HG02870 (cell line): ENCODE data around the gene ENOSF1.
"Not testable (repeated sequence)": the region's sequence is repeated elsewhere in the genome, so short reads cannot be mapped to it uniquely, and the experiment has no call there.

Source experiments
- ATAC-seq: cut with Tn5 transposase; IDR thresholded peaks from one replicate; pipeline ENCODE4 v1.9.1; 2021; ENCODE audit warnings: mild to moderate bottlenecking, moderate library complexity; ENCODE audit not compliant: unreplicated experiment

The ENOSF1 gene

GRCh38 chr18:712401-713134 is at the start of gene ENOSF1:
Gene ENOSF1 (minus strand): TSS chr18:712630. CDS start chr18:712587, 43 bp downstream.
- ATAC-seq: peak; percentile 69

- ATAC-seq: not testable (repeated sequence)
These were observed 47.4 kb upstream of the ENOSF1 start for GRCh38 chr18:759864-760263.

GRCh38 chr18:755506-755905 is 43.1 kb upstream of the ENOSF1 start:
- no peak for ATAC-seq

DNA sequence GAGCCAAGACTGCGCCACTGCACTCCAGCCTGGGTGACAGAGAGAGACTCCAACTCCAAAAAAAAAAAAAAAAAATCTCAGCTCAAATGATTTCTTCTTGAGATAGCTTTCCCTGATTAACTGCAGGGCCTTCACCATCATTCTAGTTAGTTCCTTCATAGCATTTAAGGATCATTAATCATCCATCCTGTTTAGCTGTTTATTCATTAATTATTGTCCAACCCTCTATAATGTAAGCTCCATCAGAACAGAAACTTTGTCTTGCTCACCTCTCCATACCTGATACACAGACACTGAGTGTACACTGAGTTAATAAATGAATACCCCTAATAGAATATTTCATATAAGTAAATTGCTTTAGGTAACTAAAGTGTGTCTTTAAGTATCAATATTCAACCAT is 42.2 kb upstream of the ENOSF1 start:
- no peak for ATAC-seq

DNA sequence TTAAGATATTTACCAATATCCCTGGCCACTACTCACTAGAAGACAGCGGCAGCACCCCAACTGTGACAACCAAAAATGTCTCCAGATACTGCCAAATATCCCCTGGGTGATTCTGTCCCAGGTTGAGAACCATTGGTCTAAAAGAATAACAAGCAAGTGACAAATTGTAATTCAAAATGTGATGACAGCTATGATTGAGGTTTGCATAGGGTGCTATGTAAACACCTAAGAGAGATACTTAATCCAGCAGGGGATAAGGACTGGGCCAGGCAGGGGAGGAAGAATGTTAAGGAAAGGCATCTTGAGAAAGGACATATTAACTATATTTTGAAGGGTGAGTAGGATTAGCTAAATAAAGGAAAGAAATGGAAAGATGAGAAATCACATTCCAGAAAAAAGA is 38.0 kb upstream of the ENOSF1 start:
- ATAC-seq: no peak

DNA sequence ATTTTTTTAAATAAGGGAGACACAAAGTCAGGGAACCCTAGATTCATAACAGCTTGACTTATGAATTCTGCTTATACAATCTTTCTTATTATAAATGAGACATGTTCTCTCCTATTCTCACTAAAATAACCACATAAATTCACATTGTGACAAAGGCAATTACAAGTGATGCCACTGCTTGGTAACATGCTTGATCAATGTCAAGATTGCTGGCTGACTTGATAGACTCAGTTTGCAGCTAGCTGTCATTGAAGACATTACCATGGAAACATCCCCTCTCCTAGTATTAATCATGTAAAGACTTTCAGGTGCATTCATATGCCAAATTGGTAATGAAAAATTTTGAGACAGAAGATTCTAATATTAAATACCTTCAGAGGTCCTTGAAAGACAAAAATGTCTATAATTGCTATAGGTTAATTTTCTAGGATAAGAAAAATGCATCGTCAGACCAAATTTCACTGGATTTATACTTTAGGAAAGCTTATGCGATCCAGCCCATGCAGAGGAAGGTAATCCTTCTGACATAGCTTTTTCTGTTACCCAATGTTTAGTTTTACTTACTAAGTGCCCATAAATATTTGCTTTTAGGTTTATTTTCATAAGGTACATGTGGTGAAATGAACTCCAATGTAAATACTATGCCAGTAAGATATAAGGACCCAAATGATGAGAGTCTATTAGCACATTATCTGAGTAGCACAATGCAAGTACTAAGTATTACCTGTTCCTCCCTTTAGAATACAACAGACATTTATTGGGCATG is 32.6 kb upstream of the ENOSF1 start:
- ATAC-seq: no peak

DNA sequence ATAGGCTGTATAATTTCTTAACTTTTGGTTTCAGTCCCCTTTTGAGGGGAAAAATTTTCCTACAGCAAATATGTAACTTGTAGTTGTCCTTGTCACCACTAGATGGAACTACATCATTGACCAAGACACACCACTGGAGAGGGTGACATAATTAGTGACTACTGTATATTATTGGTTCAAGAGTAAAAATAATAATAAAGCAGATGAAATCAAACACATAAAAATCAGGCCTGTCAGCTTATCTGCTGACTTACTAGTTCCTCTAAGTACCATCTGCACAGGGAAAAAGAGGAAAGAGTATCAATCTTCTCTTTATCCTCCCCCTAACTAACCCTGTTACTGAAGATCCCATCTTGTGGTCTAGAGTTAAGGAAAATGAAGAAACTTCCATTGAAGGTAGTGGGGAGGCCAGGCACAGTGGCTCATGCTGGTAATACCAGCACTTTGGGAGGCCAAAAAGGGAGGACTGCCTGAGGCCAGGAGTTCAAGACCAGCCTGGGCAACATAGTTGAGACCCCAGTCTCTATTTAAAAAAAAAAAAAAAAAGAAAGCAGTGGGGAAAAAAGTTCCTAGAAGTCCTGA is 29.6 kb upstream of the ENOSF1 start:
- no peak for ATAC-seq

DNA sequence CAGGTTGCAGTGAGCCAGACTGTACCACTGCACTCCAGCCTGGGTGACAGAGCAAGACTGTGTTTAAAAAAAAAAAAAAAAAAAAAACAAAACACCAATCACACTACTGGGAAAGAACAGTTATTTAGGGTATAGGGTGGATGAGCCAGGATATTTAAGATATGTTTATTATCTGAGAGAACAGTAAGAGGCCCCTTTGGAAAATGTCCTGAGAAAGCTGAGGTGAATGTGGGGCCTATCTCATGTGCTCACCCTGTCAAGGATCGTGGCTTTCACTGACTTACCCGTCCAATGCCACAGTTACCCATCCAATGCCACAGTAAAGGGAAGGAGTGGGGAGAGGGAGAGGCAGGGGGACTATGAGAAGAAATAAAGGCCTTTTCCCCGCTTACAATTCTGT is 19.9 kb upstream of the ENOSF1 start:
- no peak for ATAC-seq

GRCh38 chr18:731185-731584 is 18.8 kb upstream of the ENOSF1 start:
- ATAC-seq: no peak

DNA sequence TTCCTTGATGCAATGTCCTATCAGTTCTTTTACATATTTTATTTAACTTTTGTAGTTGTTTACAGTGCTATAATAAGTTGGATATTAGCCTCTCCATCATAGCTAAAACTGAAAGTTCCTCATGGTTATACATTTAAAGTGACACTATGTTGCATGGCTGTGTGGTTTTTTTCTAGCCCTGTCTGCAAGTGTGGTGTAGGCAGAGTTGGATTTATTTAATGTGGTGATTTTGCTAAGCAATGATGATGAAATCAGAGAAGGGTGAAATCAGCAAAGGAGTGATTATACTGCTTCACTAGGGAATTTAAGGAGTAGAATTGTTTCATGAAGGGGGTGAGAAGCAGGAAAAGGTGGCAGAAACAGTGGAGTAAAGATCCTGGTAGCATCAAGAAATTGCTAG is 18.3 kb upstream of the ENOSF1 start:
- ATAC-seq: no peak

DNA sequence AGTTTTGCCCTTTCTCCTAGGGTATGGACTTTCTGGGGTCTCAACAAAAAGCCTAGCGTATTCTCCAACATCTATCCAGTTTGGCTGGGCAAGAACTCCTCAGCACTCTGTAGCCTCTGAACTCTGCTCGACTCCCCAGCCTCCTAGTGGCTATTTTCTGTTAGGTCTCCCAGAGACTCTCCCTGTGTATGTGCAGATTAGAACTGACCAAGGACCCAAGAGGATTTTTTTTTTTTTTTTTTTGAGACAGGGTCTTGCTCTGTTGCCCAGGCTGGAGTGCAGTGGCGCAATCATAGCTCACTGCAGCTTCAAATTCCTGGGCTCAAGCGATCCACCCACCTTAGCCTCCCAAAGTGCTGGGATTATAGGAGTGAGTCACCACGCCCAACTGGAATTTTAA is 17.7 kb upstream of the ENOSF1 start:
- not testable (repeated sequence) for ATAC-seq

DNA sequence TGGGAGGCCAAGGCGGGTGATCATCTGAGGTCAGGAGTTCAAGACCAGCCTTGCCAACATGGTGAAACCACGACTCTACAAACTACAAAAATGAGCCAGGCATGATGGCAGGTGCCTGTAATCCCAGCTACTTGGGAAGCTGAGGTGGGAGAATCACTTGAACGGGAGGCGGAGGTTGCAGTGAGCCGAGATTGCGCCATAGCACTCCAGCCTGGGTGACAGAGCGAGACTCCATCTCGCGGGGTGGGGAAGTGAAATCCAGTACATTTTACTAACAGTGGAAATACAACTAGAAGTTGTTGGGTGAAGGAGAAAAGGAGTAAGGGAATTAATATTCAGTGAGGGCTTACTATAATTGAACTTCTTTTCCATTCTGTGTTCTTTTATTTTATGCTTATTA is 13.2 kb upstream of the ENOSF1 start:
- no peak for ATAC-seq

DNA sequence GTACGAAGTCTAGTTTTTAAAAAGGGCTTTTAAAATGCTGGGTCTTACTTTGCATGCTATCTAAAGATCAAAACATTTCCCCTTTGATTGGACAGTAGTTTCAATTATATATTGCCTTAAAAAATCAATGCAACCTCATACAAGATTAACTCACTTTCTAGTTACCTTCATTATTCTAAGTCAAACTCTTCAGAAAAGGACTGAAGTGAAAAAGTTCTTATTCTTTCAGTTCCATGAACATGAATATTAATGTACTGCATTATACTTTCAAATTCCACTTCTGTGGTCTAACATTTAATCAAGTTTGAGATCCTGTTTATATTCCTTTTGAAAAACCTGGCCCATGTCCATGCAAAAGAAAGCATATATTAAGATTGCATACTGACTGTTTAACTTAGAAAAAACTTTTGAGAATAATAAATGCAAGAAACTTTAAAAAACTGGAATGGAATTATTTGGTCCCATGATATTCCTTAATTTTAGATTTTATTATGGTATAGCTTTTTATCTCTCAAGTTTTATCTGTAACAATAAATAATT is 11.2 kb upstream of the ENOSF1 start:
- no peak for ATAC-seq

DNA sequence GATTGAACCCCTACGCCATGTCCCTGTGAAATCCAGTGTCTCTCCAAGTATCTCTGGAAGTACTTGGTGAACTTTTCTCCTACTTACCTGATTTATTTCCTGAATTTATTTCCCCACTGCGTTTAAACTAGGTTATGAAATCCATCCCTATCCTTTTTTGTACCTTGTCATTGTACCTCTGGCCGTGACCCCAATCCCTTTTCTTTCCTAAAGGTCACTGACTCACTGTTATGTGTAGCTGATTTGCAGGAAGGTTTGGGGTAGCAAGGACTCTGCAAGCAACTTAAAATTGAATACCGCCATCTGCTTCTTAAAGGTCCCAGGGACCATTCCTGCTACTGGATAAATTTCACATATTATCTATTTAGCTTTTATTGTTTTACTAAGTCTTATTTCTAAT is 4.6 kb upstream of the ENOSF1 start:
- no peak for ATAC-seq

- ATAC-seq: no peak
These were observed 3.2 kb upstream of the ENOSF1 start for GRCh38 chr18:715626-716025.

GRCh38 chr18:713135-713490 is 683 bp upstream of the ENOSF1 start:
- ATAC-seq: no peak

DNA sequence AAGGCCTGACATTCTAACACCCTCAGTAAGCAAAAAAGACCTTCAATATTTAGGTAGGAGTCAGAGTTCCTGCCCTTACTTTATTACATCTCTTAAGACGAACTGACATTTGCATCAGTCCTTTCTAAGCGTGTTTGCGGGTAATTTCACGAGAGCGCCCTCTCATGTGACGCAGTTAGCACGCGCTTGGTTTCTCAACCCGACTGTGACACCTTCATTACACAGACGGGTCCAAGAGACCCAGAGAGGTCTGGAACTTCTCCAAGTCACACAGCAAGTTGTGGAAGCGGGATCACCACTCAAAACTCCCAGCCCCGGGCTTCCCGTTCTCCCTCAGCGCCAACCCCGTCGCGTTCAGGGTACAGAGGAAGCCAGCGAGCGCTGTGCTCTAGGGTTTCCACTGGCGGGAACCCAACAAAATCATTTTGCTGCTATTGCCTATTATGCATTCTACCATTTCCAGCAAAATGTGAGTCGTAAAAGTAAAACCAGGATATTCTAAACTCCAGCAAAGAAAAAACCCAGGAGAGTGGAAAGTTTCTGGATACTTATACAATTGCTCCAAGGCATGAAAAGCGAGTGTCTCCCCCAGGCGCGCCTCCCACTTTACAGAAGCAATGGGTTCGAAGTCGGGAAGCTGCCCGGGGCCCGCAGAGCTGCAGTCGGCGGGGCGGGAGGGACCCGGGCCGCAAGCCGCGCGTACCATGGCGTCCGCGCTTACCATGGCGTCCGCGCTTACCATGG is 601 bp downstream of the ENOSF1 start:
- peak; percentile 73 for ATAC-seq

DNA sequence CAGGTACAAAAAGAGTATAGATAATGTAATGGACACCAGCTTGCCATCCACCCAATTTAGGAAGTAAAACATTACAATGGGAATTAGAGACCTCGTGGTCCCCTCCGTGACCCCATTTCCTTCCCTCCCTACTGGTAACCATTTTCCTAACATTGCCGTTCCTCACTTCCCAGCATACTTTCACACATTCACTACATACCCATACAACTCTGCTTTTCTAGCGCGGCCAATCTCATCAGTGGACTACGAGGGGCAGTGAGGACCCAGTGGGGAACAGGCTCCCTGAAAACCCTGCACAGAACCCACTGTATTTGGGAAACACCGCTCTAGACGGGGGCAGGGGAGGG is 1.1 kb downstream of the ENOSF1 start:
- ATAC-seq: no peak

- no peak for ATAC-seq
These were observed 1.8 kb downstream of the ENOSF1 start for GRCh38 chr18:710418-711300.

DNA sequence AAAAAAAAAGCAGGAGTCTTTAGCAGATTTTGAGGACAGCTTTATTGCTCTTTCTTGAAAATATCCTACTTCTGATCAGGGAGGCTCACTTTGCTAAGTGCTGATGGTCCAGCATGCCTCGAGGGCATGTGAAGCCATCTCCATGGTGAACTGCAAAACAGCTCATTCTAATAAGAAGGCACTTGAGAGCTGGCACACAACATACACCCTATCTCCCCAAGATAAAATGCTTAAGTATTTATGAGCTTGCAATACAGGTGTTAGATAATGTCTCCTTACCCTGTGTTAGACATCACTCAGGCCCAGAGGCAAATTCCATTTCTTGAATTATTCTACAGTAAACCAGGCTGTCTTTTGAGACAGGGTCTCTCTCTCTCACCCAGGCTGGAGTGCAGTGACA is 2.7 kb downstream of the ENOSF1 start:
- no peak for ATAC-seq
